Adrenal gland (tissue), 12 donors: ENCODE results near the gene FLG. TPM values are rescaled to one million over a fixed set of nuclear protein-coding genes. Genes with fewer than 3 reads are reported as not detected.
"Not testable (repeated sequence)": the region's sequence is repeated elsewhere in the genome, so short reads cannot be mapped to it uniquely, and the experiment has no call there.

ENCODE experiments used
- DNase-seq, 7 donors: peaks; one replicate each; pipeline ENCODE4 v3.0.0-alpha.2; 2019 to 2020
- H3K27ac ChIP-seq, 5 donors: fragments of 200-600 bp; sonication (generic) in 4 of 5; 1 replicate in 3 of 5; 2 replicates in 2 of 5; pipeline versions ENCODE4 v1.5.1 to v1.8.0; 2016 to 2020; ENCODE audit warnings: mild to moderate bottlenecking in 1 of 5
- H3K27me3 ChIP-seq: fragments of 200-600 bp; 2 replicates; pipeline ENCODE4 v1.8.0; 2021
- H3K36me3 ChIP-seq, 2 donors: fragments of 200-600 bp; replicated peaks in 1 of 2; 1 replicate in 1 of 2; 2 replicates in 1 of 2; pipeline versions ENCODE4 v1.5.1 to v1.8.0; 2018 to 2022
- H3K4me1 ChIP-seq, 2 donors: fragments of 200-600 bp; replicated peaks in 1 of 2; 1 replicate in 1 of 2; 2 replicates in 1 of 2; pipeline versions ENCODE4 v1.5.1 to v1.8.0; 2018 to 2021
- H3K4me3 ChIP-seq, 4 donors: fragments of 200-600 bp; sonication (generic) in 3 of 4; one replicate each; pipeline ENCODE4 v1.5.1; 2016 to 2018
- H3K9me3 ChIP-seq, 3 donors: fragments of 200-600 bp; sonication (generic) in 1 of 3; replicated peaks in 1 of 3; 1 replicate in 2 of 3; 2 replicates in 1 of 3; pipeline versions ENCODE4 v1.5.1 to v1.8.0; 2016 to 2021
- POLR2A ChIP-seq, 2 donors: fragments of 450-650 bp; IDR thresholded peaks; one replicate each; pipeline ENCODE4 v1.6.1; 2017; ENCODE audit warnings: antibody characterized with exemption in 2 of 2, mild to moderate bottlenecking in 2 of 2, moderate library complexity in 1 of 2
- WGBS, 4 donors: extraction: QIAGEN DNeasy Blood & Tissue Kit in 2 of 4; methylation state at CpG; one replicate each; pipeline versions ENCODE4 v1.1.5 to v1.1.7; 2013 to 2017; 5-methylcytosine and 5-hydroxymethylcytosine counted together
- intact Hi-C, 2 donors: fragments of 100-400 bp; cut with DNase I; formaldehyde crosslinking; loops; one replicate each; pipeline versions ENCODE4 v1.14.1 to v1.15.0; 2022 to 2023
- polyA plus RNA-seq, 3 donors: library from polyadenylated mRNA; stranded (reverse); fragments of 200-250 nt in 2 of 3; fragments of 350-450 nt in 1 of 3; fragmentation: Illumina TruSeq in 1 of 3; extraction: RNeasy Lipid Tissue Mini Kit (QIAGEN cat#74804) in 1 of 3; gene quantifications; one replicate each; pipeline ENCODE4 v1.2.3, GENCODE V29; 2013 to 2014
- total RNA-seq, 9 donors: library from RNA; depleted of rRNA in 4 of 9; stranded (reverse); fragments of >200 nt in 4 of 9; fragments of 120-200 nt in 1 of 9; fragmentation: NEBNext Ultra II Directional in 1 of 9; extraction: Animal tissue kit (Norgen Biotek cat#: 25700) in 1 of 9; gene quantifications; one replicate each; pipeline versions ENCODE4 v1.1.0 to v1.2.4, GENCODE V29; 2013 to 2023
- TF ChIP-seq, protein P1 (sequence below), 6 experiments: fragments of 450-650 bp in 4 of 6; fragments of 200-600 bp in 2 of 6; sonication (generic) in 1 of 6; IDR thresholded peaks; 1 replicate in 5 of 6; 2 replicates in 1 of 6; pipeline versions ENCODE4 v1.5.1 to v1.8.0; 2016 to 2021; ENCODE audit warnings: antibody characterized with exemption in 6 of 6, mild to moderate bottlenecking in 2 of 6, moderate library complexity in 1 of 6
- donor health status: healthy with polysubstance abuse.
- donor health status: Bipolar disorder and iron deficiency.
- donor health status: DM: yes; HTN: yes; CAD: no.
- donor health status: DM: no; HTN: no; CAD: no.
- donor health status: DM: no; HTN: no; CAD: no.
- donor health status: DM: yes; HTN: yes; CAD: no.

FLG gene
- total and polyA plus RNA-seq, 12 donors, result not detected

DNA sequence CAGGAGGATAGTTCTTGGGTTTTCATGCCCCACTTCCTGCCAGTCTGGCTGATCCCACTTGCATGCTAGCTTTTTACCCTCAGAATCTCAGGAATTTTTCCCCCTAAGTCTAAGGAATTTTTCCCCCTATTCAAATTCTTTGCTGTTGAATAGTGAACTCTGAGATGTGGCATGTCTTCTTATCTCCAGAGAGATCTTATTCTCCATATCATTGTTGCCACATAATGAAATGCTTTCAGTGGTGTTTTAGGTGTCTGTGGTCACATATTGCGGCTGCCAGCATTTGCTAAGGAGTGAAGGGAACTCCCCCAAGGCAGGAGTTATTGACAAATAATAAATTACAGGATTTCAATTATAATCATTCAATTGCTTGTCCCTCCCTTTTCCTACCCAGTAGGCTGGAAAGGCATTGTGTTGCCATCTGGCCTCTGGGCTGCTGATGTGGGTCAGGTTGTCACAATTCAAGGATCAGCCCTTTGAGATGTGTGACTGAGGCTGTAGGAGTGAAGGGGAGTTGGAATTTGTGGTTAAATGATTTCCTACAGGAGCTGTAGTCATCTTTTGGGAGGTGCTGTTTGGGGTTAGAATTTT is 3.9 kb upstream of the FLG start:
- Histone ChIP-seq H3K36me3 (no peaks in the 10 kb centered on the region), H3K9me3 (no peaks in the 10 kb centered on the region), H3K27me3 (no peaks in the 10 kb centered on the region), H3K4me3 (no peak overlapping the region), H3K27ac (no peak overlapping the region), H3K4me1 (no peaks in the 10 kb centered on the region)
- TF ChIP-seq, protein P1, sequence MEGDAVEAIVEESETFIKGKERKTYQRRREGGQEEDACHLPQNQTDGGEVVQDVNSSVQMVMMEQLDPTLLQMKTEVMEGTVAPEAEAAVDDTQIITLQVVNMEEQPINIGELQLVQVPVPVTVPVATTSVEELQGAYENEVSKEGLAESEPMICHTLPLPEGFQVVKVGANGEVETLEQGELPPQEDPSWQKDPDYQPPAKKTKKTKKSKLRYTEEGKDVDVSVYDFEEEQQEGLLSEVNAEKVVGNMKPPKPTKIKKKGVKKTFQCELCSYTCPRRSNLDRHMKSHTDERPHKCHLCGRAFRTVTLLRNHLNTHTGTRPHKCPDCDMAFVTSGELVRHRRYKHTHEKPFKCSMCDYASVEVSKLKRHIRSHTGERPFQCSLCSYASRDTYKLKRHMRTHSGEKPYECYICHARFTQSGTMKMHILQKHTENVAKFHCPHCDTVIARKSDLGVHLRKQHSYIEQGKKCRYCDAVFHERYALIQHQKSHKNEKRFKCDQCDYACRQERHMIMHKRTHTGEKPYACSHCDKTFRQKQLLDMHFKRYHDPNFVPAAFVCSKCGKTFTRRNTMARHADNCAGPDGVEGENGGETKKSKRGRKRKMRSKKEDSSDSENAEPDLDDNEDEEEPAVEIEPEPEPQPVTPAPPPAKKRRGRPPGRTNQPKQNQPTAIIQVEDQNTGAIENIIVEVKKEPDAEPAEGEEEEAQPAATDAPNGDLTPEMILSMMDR (IDR thresholded peaks at IDR 0.05), result no peak
- TF ChIP-seq POLR2A (IDR thresholded peaks at IDR 0.05), result no peak
- no peak for DNase-seq
- WGBS, 4 donors, result 65 to 89% (median 81%) methylated on average over 1 of the region's 1 CpG
- intact Hi-C loops, result no loop called here

DNA sequence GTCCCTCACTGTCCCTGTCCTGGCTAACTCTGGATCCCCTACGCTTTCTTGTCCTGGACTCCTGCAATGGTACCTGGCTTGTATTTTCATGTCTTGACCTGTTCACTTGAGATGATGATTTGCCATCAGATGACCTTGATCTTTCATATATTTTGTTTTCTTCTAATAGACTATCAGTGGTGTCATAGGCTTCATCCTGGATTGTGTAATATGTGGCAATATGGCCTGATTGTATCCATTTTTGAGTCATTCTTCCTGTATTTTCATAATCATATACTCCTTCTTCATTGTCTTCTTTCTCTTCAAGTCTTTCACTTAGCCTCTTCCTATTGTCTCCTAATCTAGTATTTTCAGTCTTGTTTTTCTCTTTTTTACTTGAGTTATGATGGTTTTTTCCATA is 11.1 kb downstream of the FLG start:
- intact Hi-C loops, result no loop called here
- WGBS, 4 donors, result 79 to 100% (median 89%) methylated on average over 1 of the region's 1 CpG
- Histone ChIP-seq H3K27ac (no peak overlapping the region), H3K36me3 (no peaks in the 10 kb centered on the region), H3K4me3 (no peak overlapping the region), H3K9me3 (no peaks in the 10 kb centered on the region), H3K27me3 (peaks cover 6% of the 10 kb centered on the region), H3K4me1 (no peaks in the 10 kb centered on the region)
- no peak for DNase-seq
- TF ChIP-seq POLR2A (IDR thresholded peaks at IDR 0.05), result no peak
- TF ChIP-seq, protein P1 (IDR thresholded peaks at IDR 0.05), result no peak

DNA sequence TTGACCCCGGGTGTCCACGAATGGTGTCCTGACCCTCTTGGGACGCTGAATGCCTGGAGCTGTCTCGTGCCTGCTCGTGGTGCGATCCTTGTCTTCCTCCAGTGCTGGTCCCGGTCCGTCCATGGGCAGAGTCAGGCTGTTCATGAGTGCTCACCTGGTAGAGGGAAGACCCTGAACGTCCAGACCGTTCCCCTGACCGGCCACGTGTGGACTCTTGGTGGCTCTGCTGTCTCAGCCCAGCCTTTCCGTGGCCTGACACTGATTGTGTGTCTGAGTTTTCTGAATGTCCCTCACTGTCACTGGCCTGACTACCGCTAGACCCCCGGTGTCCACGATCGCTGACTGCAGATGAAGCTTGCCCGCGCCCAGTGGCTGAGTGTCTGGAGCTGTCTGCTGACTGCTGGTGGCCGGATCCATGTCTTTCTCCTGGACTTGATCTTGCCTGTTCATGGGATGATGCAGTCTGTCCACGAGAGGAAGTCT is 11.7 kb downstream of the FLG start:
- TF ChIP-seq POLR2A (IDR thresholded peaks at IDR 0.05), result no peak
- TF ChIP-seq, protein P1 (IDR thresholded peaks at IDR 0.05), result no peak
- WGBS, 4 donors, result 91 to 98% (median 94%) methylated on average over 16 to 21 of the region's 21 CpGs
- Histone ChIP-seq H3K27me3 (peaks cover 6% of the 10 kb centered on the region), H3K36me3 (no peaks in the 10 kb centered on the region), H3K9me3 (no peaks in the 10 kb centered on the region), H3K4me3 (no peak overlapping the region), H3K4me1 (no peaks in the 10 kb centered on the region), H3K27ac (no peak overlapping the region)
- intact Hi-C loops, result no loop called here
- peak in 1 of 7 donors; percentile 36 for DNase-seq

DNA sequence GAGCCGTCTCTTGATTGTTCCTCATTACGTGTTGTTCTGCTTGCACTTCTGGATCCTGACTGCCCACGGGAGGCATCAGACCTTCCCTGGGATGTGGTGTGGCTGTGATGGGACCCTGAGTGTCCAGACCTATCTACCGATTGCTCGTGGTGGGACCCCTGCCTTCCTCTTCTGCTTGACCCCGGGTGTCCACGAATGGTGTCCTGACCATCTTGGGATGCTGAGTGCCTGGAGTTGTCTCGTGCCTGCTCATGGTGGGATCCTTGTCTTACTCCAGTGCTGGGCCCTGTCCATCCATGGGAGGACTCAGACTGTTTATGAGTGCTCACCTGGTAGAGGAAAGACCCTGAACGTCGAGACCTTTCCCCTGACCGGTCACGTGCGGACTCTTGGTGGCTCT is 12.9 kb downstream of the FLG start:
- H3K36me3 ChIP-seq, H3K4me1 ChIP-seq, H3K4me3 ChIP-seq, H3K9me3 ChIP-seq, DNase-seq, H3K27ac ChIP-seq, H3K27me3 ChIP-seq, intact Hi-C loops: not testable (repeated sequence)
- WGBS, 4 donors, result 86 to 94% (median 90%) methylated on average over 2 to 13 of the region's 13 CpGs

DNA sequence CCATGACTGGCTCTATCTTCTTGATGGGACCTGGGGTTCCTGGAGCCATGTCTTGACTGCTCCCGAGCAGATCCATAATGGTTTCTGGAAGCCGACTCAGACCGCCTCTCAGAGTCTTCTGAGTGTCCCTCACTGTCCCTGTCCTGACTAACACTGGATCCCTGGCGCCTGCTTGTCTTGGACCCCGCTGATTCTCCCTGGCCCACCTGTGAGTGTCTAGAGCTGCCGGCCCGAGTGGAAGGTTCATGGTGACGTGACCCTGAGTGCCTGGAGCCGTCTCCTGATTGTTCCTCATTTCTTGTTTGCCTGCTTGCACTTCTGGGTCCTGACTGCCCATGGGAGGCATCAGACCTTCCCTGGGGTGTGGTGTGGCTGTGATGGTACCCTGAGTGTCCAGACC is 15.1 kb downstream of the FLG start:
- WGBS, 4 donors, result 91 to 95% (median 93%) methylated on average over 6 to 9 of the region's 9 CpGs
- TF ChIP-seq POLR2A (IDR thresholded peaks at IDR 0.05), result no peak
- TF ChIP-seq, protein P1 (IDR thresholded peaks at IDR 0.05), result no peak
- intact Hi-C loops, result no loop called here
- H3K27me3 ChIP-seq, result no peaks in the 10 kb centered on the region
- no peaks in the 10 kb centered on the region for H3K36me3 ChIP-seq
- H3K9me3 ChIP-seq, result no peaks in the 10 kb centered on the region
- no peak overlapping the region for H3K4me3 ChIP-seq
- no peaks in the 10 kb centered on the region for H3K4me1 ChIP-seq
- no peak for DNase-seq
- no peak overlapping the region for H3K27ac ChIP-seq

DNA sequence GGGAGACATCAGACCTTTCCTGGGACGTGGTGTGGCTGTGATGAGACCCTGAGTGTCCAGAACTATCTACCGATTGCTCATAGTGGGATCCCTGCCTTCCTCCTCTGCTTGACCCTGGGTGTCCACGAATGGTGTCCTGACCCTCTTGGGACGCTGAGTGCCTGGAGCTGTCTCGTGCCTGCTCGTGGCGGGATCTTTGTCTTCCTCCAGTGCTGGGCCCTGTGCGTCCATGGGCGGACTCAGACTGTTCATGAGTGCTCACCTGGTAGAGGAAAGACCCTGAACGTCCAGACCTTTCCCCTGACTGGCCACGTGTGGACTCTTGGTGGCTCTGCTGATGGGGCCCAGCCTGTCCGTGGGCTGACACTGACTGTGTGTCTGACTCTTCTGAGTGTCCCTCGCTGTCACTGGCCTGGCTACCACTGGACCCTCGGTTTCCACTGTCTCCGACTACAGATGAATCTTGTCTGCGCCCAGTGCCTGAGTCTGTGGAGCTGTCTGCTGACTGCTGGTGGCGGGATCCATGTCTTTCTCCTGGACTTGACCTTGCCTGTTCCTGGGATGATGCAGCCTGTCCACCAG is 15.6 kb downstream of the FLG start:
- peak in 1 of 7 donors; percentile 41 for DNase-seq
- intact Hi-C loops, H3K36me3 ChIP-seq, H3K4me3 ChIP-seq, H3K27ac ChIP-seq, H3K4me1 ChIP-seq, H3K27me3 ChIP-seq, H3K9me3 ChIP-seq: not testable (repeated sequence)
- 72 to 92% (median 85%) methylated on average over 8 to 17 of the region's 17 CpGs for WGBS, 4 donors

DNA sequence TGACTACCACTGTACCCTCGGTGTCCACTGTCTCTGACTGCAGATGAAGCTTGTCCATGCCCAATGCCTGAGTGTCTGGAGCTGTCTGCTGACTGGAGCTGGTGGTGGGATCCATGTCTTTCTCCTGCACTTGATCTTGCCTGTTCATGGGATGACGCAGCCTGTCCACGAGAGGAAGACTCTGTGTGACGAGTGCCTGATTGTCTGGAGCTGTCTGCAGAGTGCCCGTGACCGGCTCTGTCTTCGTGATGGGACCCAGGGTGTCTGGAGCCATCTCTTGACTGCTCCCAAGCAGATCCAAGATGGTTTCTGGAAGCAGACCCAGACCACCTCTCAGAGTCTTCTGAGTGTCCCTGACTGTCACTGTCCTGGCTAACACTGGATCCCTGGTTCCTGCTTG is 16.3 kb downstream of the FLG start:
- peak in 1 of 7 donors; percentile 37 for DNase-seq
- H3K27ac ChIP-seq, H3K9me3 ChIP-seq, H3K27me3 ChIP-seq, H3K4me1 ChIP-seq, H3K4me3 ChIP-seq, H3K36me3 ChIP-seq, intact Hi-C loops: not testable (repeated sequence)
- 79 to 88% (median 85%) methylated on average over 2 to 7 of the region's 7 CpGs for WGBS, 4 donors
